K562 (cell line): Measurements from ENCODE around the gene KPTN. TPM values are rescaled to one million over a fixed set of nuclear protein-coding genes. Genes with fewer than 3 reads are reported as not detected.

Source experiments
- CHD2 ChIP-seq: IDR thresholded peaks from 2 replicates; pipeline ENCODE4 v1.6.1; 2011; ENCODE audit warnings: low read depth, low read length
- FOXJ3 ChIP-seq: sonication (generic); formaldehyde crosslinking; IDR thresholded peaks from 2 replicates; pipeline ENCODE4 v1.4.0; 2020; ENCODE audit warnings: mild to moderate bottlenecking, missing genetic modification reagents
- FOXK1 ChIP-seq: sonication (generic); formaldehyde crosslinking; IDR thresholded peaks from 2 replicates; pipeline ENCODE4 v1.8.0; 2022; ENCODE audit warnings: missing genetic modification reagents, mild to moderate bottlenecking, borderline replicate concordance
- HOXB6 ChIP-seq: fragments of 250-450 bp; sonication (Bioruptor Pico); IDR thresholded peaks from 2 replicates; pipeline ENCODE4 v1.5.1; 2022; ENCODE audit warnings: mild to moderate bottlenecking, borderline replicate concordance
- KAT2B ChIP-seq: IDR thresholded peaks from one replicate; pipeline ENCODE4 v1.6.1; 2012; ENCODE audit warnings: low read depth, mild to moderate bottlenecking, control low read depth, inconsistent platforms, low read length, moderate library complexity
- NFXL1 ChIP-seq: fragments of 450-650 bp; formaldehyde crosslinking; IDR thresholded peaks from 2 replicates; pipeline ENCODE4 v1.4.0; 2021; ENCODE audit warnings: mild to moderate bottlenecking
- PCBP1 ChIP-seq: fragments of 200-400 bp; formaldehyde crosslinking; IDR thresholded peaks from 2 replicates; pipeline ENCODE4 v1.6.1; 2018; ENCODE audit warnings: mild to moderate bottlenecking, low read depth, low read length; ENCODE audit not compliant: poor library complexity, severe bottlenecking
- RNF2 ChIP-seq: sonication (generic); IDR thresholded peaks from 2 replicates; pipeline ENCODE4 v1.6.1; 2016
- SETDB1 ChIP-seq: IDR thresholded peaks from one replicate; pipeline ENCODE4 v1.6.1; 2012; ENCODE audit warnings: low read length, control low read depth, inconsistent platforms
- SNRNP70 ChIP-seq: fragments of 200-400 bp; formaldehyde crosslinking; optimal IDR thresholded peaks from 2 replicates; pipeline ENCODE3; 2017; ENCODE audit warnings: low read depth, low read length
- TBL1XR1 ChIP-seq, 2 experiments: IDR thresholded peaks; 2 replicates each; pipeline ENCODE4 v1.6.1; 2012; ENCODE audit warnings: improper control_type of control experiment in 2 of 2, low read length in 2 of 2, mild to moderate bottlenecking in 1 of 2
- ZC3H8 ChIP-seq: fragments of 450-650 bp; IDR thresholded peaks from 2 replicates; pipeline ENCODE4 v1.6.1; 2017
- ZNF174 ChIP-seq: fragments of 250-450 bp; sonication (Bioruptor Pico); IDR thresholded peaks from 2 replicates; pipeline ENCODE4 v1.4.0; 2020; ENCODE audit warnings: mild to moderate bottlenecking
- ZNF197 ChIP-seq: fragments of 200-800 bp; sonication (Bioruptor generic); IDR thresholded peaks from 2 replicates; pipeline ENCODE4 v1.6.1; 2016; ENCODE audit warnings: low read depth, missing genetic modification characterization, missing compliant biosample characterization
- ZNF217 ChIP-seq: sonication (generic); formaldehyde crosslinking; IDR thresholded peaks from 2 replicates; pipeline ENCODE4 v1.8.0; 2022; ENCODE audit warnings: mild to moderate bottlenecking, missing genetic modification reagents
- ZNF586 ChIP-seq: fragments of 450-650 bp; formaldehyde crosslinking; conservative IDR thresholded peaks from 2 replicates; pipeline ENCODE4 v1.4.0; 2020; ENCODE audit warnings: mild to moderate bottlenecking, moderate library complexity
- ZSCAN32 ChIP-seq: fragments of 450-650 bp; formaldehyde crosslinking; IDR thresholded peaks from 2 replicates; pipeline ENCODE4 v1.4.0; 2020; ENCODE audit warnings: mild to moderate bottlenecking, moderate library complexity
- polyA plus RNA-seq, 8 experiments: library from polyadenylated mRNA; depleted of rRNA in 4 of 8; stranded (reverse) in 5 of 8; unstranded in 3 of 8; fragments of >200 nt; fragmentation: Nextera tagmentation in 2 of 8; fragmentation: Illumina TruSeq in 1 of 8; extraction: Ambion mirVana in 2 of 8; extraction: Trizol in 1 of 8; gene quantifications; 2 replicates each; pipeline versions ENCODE4 v1.2.1 to v1.2.3, GENCODE V29; 2011 to 2014; ENCODE audit warnings: inconsistent platforms in 1 of 8, missing spikeins in 1 of 8
- total RNA-seq, 7 experiments: library from RNA; depleted of rRNA in 6 of 7; stranded (reverse); fragments of >200 nt in 6 of 7; fragmentation: Illumina TruSeq in 2 of 7; extraction: Trizol in 2 of 7; gene quantifications; 2 replicates each; pipeline versions ENCODE4 v1.2.1 to v1.2.3, GENCODE V29; 2011 to 2021; ENCODE audit warnings: low replicate concordance in 1 of 7
- TF ChIP-seq, protein P1 (sequence below): sonication (generic); formaldehyde crosslinking; IDR thresholded peaks from 2 replicates; pipeline ENCODE4 v1.8.0; 2022; ENCODE audit warnings: mild to moderate bottlenecking, missing genetic modification reagents
- TF ChIP-seq, protein P2 (sequence below): fragments of 250-450 bp; sonication (Bioruptor Pico); IDR thresholded peaks from 2 replicates; pipeline ENCODE4 v1.5.0; 2020; ENCODE audit warnings: mild to moderate bottlenecking, borderline replicate concordance
- TF ChIP-seq, protein P3 (sequence below): sonication (generic); formaldehyde crosslinking; IDR thresholded peaks from 2 replicates; pipeline ENCODE4 v1.9.0; 2022; ENCODE audit warnings: mild to moderate bottlenecking, missing genetic modification reagents

KPTN gene
- total and polyA plus RNA-seq, 9 of the 15 experiments (the other 6 are each of a cell fraction or from before 2014, with no cell fraction given), result 0.56 to 18.2 (median 8.5) TPM

DNA sequence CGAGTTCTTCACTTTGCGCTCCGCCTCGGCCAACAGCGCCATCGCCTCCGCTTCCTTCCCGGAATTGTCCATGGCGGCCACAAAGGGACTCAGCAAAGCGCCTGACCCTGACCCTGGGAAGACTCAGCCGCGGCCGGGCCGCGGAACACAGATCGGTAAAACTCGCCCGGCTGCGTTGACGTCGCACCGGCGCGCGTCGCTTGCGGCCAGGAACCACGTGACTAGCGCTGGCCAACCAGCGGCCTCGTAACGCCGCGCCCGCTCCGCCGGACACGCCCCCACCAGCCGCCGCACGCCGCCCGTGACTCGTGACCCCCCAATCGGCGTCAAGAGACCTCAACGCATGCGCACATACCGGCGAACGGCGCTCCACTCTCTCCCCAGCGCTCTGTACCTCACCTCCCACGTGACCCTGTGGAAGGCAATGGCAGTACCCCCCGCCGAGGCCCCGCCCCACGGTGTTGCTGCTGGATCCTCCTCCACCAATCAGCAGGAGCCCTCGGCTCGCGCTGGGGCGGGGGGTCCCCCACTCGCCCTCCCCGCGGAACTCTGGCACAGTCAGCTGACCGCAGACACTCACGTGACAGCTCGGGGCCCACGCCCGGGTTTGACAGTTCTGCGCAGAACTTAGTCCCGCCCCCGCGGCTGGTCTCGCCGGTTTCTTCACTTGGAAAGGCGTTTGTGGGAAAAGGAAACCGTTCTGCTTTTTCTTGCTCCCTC lies 31.0 kb upstream of the KPTN start, which contains the start of gene NAPA (continued):
- peak; percentile 76; the same call in 1 of the 2 replicates for TF ChIP-seq RNF2
- no peak for TF ChIP-seq TBL1XR1 (IDR thresholded peaks at IDR 0.05; ENCODE audit: low read length in 2 of 2)
- TF ChIP-seq KAT2B, result no peak
- no peak for TF ChIP-seq SETDB1
- no peak for TF ChIP-seq HOXB6 (CRISPR knock-in tag)
- TF ChIP-seq FOXJ3 (CRISPR knock-in tag), result no peak
- no peak for TF ChIP-seq ZNF586 (CRISPR knock-in tag)
- no peak for TF ChIP-seq ZC3H8
- TF ChIP-seq, protein P1, sequence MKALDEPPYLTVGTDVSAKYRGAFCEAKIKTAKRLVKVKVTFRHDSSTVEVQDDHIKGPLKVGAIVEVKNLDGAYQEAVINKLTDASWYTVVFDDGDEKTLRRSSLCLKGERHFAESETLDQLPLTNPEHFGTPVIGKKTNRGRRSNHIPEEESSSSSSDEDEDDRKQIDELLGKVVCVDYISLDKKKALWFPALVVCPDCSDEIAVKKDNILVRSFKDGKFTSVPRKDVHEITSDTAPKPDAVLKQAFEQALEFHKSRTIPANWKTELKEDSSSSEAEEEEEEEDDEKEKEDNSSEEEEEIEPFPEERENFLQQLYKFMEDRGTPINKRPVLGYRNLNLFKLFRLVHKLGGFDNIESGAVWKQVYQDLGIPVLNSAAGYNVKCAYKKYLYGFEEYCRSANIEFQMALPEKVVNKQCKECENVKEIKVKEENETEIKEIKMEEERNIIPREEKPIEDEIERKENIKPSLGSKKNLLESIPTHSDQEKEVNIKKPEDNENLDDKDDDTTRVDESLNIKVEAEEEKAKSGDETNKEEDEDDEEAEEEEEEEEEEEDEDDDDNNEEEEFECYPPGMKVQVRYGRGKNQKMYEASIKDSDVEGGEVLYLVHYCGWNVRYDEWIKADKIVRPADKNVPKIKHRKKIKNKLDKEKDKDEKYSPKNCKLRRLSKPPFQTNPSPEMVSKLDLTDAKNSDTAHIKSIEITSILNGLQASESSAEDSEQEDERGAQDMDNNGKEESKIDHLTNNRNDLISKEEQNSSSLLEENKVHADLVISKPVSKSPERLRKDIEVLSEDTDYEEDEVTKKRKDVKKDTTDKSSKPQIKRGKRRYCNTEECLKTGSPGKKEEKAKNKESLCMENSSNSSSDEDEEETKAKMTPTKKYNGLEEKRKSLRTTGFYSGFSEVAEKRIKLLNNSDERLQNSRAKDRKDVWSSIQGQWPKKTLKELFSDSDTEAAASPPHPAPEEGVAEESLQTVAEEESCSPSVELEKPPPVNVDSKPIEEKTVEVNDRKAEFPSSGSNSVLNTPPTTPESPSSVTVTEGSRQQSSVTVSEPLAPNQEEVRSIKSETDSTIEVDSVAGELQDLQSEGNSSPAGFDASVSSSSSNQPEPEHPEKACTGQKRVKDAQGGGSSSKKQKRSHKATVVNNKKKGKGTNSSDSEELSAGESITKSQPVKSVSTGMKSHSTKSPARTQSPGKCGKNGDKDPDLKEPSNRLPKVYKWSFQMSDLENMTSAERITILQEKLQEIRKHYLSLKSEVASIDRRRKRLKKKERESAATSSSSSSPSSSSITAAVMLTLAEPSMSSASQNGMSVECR (CRISPR knock-in tag), result peak; percentile 93
- no peak for TF ChIP-seq NFXL1 (CRISPR knock-in tag)
- TF ChIP-seq ZNF174, result no peak
- TF ChIP-seq SNRNP70, result no peak
- no peak for TF ChIP-seq CHD2
- no peak for TF ChIP-seq ZSCAN32
- TF ChIP-seq PCBP1, result no peak
- TF ChIP-seq FOXK1 (CRISPR knock-in tag), result 0 out of 2 replicates have a peak, but pooled peaks have one; percentile 58
- no peak for TF ChIP-seq ZNF197
- TF ChIP-seq, protein P2, sequence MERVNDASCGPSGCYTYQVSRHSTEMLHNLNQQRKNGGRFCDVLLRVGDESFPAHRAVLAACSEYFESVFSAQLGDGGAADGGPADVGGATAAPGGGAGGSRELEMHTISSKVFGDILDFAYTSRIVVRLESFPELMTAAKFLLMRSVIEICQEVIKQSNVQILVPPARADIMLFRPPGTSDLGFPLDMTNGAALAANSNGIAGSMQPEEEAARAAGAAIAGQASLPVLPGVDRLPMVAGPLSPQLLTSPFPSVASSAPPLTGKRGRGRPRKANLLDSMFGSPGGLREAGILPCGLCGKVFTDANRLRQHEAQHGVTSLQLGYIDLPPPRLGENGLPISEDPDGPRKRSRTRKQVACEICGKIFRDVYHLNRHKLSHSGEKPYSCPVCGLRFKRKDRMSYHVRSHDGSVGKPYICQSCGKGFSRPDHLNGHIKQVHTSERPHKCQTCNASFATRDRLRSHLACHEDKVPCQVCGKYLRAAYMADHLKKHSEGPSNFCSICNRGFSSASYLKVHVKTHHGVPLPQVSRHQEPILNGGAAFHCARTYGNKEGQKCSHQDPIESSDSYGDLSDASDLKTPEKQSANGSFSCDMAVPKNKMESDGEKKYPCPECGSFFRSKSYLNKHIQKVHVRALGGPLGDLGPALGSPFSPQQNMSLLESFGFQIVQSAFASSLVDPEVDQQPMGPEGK (CRISPR knock-in tag), result no peak
- TF ChIP-seq, protein P3, sequence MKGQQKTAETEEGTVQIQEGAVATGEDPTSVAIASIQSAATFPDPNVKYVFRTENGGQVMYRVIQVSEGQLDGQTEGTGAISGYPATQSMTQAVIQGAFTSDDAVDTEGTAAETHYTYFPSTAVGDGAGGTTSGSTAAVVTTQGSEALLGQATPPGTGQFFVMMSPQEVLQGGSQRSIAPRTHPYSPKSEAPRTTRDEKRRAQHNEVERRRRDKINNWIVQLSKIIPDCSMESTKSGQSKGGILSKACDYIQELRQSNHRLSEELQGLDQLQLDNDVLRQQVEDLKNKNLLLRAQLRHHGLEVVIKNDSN (CRISPR knock-in tag), result peak; percentile 98
- TF ChIP-seq ZNF217, result no peak
